Measurements from ENCODE around the gene PLAGL2. TPM values are rescaled to one million over a fixed set of nuclear protein-coding genes. Genes with fewer than 3 reads are reported as not detected.
A peak's percentile ranks its signal among the peaks of the same experiment; 100 is the strongest.

PLAGL2 gene
- total and polyA plus RNA-seq, 2 of the 8 experiments (the other 6 are each of a cell fraction or from before 2014, with no cell fraction given): 20.6 to 25.4 TPM

GRCh38 chr20:32189691-32190615 is 17.6 kb downstream of the PLAGL2 start:
- POLR2A ChIA-PET (ENCODE audit: partially characterized antibody): interaction anchor here (0.6 to 5.6 kb wide), 8 partner anchors 9 to 523 kb away, joined by 3 to 77 read pairs (median 5); partner anchors contain the start of genes PLAGL2, POFUT1 and TM9SF4
- TF ChIP-seq KDM4A (IDR thresholded peaks at IDR 0.05; ENCODE audit: low read depth, low read length, severe bottlenecking) (peak; percentile 88), HDAC2 (IDR thresholded peaks at IDR 0.05; ENCODE audit: borderline replicate concordance in 1 of 2, low read depth in 2 of 2, low read length in 2 of 2) (no peak), CTBP2 (IDR thresholded peaks at IDR 0.05; ENCODE audit: borderline replicate concordance, insufficient read depth, insufficient read length, low read length) (no peak), YY1 (IDR thresholded peaks at IDR 0.05; ENCODE audit: low read depth, low read length) (peak; percentile 87), TAF1 (IDR thresholded peaks at IDR 0.05; ENCODE audit: low read depth, low read length) (peak; percentile 80; the same call in 1 of the 2 replicates), CHD2 (IDR thresholded peaks at IDR 0.05; ENCODE audit: low read length) (peak; percentile 40; the same call in 1 of the 2 replicates), KDM1A (IDR thresholded peaks at IDR 0.05; ENCODE audit: borderline replicate concordance, low read length) (no peak), TAF7 (optimal IDR thresholded peaks at IDR 0.05; ENCODE audit: borderline replicate concordance, low read depth, low read length) (peak; percentile 88), BCL11A (IDR thresholded peaks at IDR 0.05; ENCODE audit: low read depth in 2 of 2, low read length in 2 of 2) (no peak)

More at GRCh38 chr20:32189691-32190615, 17.6 kb downstream of the PLAGL2 start:
- H3K4me3 ChIP-seq (ENCODE audit: extremely low read depth in 1 of 4, insufficient read depth in 2 of 4, low read depth in 3 of 4, low read length in 4 of 4): peak overlapping the region; percentile 53 to 76 (median 69)
- 13% methylated on average over 80 of the region's 88 CpGs; no CpG with 5 or more reads in 1 of the 2 experiments for WGBS, 2 experiments (ENCODE audit: extremely low coverage in 1 of 2, insufficient coverage in 1 of 2, insufficient read length in 1 of 2, insufficient replicate concordance in 2 of 2, low coverage in 1 of 2, low lambda C conversion rate in 2 of 2, missing lambda C conversion rate in 1 of 2)
- peaks cover 0 to 6% of the 10 kb centered on the region in 2 experiments; a peak in 1 of 4 replicates for H3K79me2 ChIP-seq (ENCODE audit: control insufficient read depth in 1 of 2, insufficient read depth in 2 of 2, low read length in 2 of 2)
- peaks cover 4% of the 10 kb centered on the region; the same call in 1 of the 2 replicates for H3K23me2 ChIP-seq (ENCODE audit: low read depth, low read length)
- no peak overlapping the region for H2BK20ac ChIP-seq (ENCODE audit: low read length)
- peak overlapping the region; percentile 59 for H4K91ac ChIP-seq (replicated peaks; ENCODE audit: insufficient read length, low read length)
- H3K9ac ChIP-seq (replicated peaks in 1 of 4; ENCODE audit: extremely low read depth in 1 of 4, low read depth in 3 of 4, low read length in 3 of 4): peak overlapping the region; percentile 25 to 86 (median 83); a peak in 6 of 7 replicates
- DNase-seq (ENCODE audit: low read depth in 1 of 2, low spot score in 2 of 2): peak in 1 of 2 experiments; percentile 86
- H4K8ac ChIP-seq (ENCODE audit: extremely low read depth, insufficient read depth, low read length): peak overlapping the region; percentile 95
- H3K18ac ChIP-seq (ENCODE audit: extremely low read depth, low read length): peak overlapping the region; percentile 68; the same call in 1 of the 2 replicates
- no peak for FAIRE-seq
- H2BK5ac ChIP-seq (ENCODE audit: low read depth, low read length): peak overlapping the region; percentile 69; the same call in 1 of the 2 replicates
- peak overlapping the region; percentile 3 for H3K56ac ChIP-seq (replicated peaks; ENCODE audit: insufficient read length, low read depth, low read length)
- no peak overlapping the region for H3K23ac ChIP-seq (ENCODE audit: insufficient read length)
- no peak overlapping the region for H3K14ac ChIP-seq (ENCODE audit: insufficient read length)
- 0 out of 2 replicates have a peak overlapping the region, but pooled peaks have one; percentile 37 for H2BK15ac ChIP-seq (ENCODE audit: low read length)
- H3K4me1 ChIP-seq (replicated peaks in 1 of 4; ENCODE audit: control insufficient read depth in 3 of 4, insufficient read depth in 4 of 4, low read length in 3 of 4): peaks cover 2 to 21% (median 18%) of the 10 kb centered on the region in 4 experiments
- 0 out of 2 replicates have a peak, but pooled peaks cover 4% of the 10 kb centered on the region for H3K79me1 ChIP-seq (ENCODE audit: low read depth, low read length)
- peaks cover 0 to 5% of the 10 kb centered on the region in 2 experiments for H4K20me1 ChIP-seq (replicated peaks in 1 of 2; ENCODE audit: control insufficient read depth in 1 of 2, insufficient read depth in 2 of 2, low read length in 2 of 2)
- H3K27me3 ChIP-seq (replicated peaks in 1 of 4; ENCODE audit: control insufficient read depth in 3 of 4, extremely low read depth in 1 of 4, insufficient read depth in 3 of 4, low read length in 3 of 4): no peaks in the 10 kb centered on the region
- H3K4ac ChIP-seq (replicated peaks; ENCODE audit: insufficient read length, low read depth, low read length): peak overlapping the region; percentile 11
- peaks cover 0 to 4% of the 10 kb centered on the region in 2 experiments; a peak in 1 of 4 replicates for H3K9me3 ChIP-seq (ENCODE audit: insufficient read depth in 2 of 2, low read depth in 1 of 2, low read length in 1 of 2)
- H2BK120ac ChIP-seq (replicated peaks; ENCODE audit: low read depth, low read length): no peak overlapping the region
- CTCF ChIA-PET (ENCODE audit: partially characterized antibody): interaction anchor here (0.6 to 1.3 kb wide), 3 partner anchors 9 to 227 kb away, joined by 3 read pairs; no protein-coding TSS in a partner anchor
- peak overlapping the region; percentile 55 to 92 for H3K4me2 ChIP-seq (ENCODE audit: insufficient read depth in 1 of 2, low read depth in 2 of 2, low read length in 2 of 2)
- H2AK5ac ChIP-seq (ENCODE audit: low read depth, low read length): no peak overlapping the region
- H3K36me3 ChIP-seq (ENCODE audit: control insufficient read depth in 2 of 4, insufficient read depth in 4 of 4, low read length in 3 of 4): peaks cover under 1 to 7% (median 3%) of the 10 kb centered on the region in 4 experiments; a peak in 4 of 8 replicates
- H2BK12ac ChIP-seq (ENCODE audit: low read depth, low read length): 0 out of 2 replicates have a peak overlapping the region, but pooled peaks have one; percentile 39
- peak overlapping the region; percentile 60 for H4K5ac ChIP-seq (ENCODE audit: insufficient read length, low read depth, low read length)
- peak overlapping the region; percentile 75 for H3K27ac ChIP-seq (ENCODE audit: low read depth, low read length)
- H2AFZ ChIP-seq (ENCODE audit: low read length): peak overlapping the region; percentile 76

Measured in H1 (cell line).